ENCODE results near the gene USP20.
A peak's percentile ranks its signal among the peaks of the same experiment; 100 is the strongest.
"Not testable (repeated sequence)": the region's sequence is repeated elsewhere in the genome, so short reads cannot be mapped to it uniquely, and the experiment has no call there.

USP20 gene

DNA sequence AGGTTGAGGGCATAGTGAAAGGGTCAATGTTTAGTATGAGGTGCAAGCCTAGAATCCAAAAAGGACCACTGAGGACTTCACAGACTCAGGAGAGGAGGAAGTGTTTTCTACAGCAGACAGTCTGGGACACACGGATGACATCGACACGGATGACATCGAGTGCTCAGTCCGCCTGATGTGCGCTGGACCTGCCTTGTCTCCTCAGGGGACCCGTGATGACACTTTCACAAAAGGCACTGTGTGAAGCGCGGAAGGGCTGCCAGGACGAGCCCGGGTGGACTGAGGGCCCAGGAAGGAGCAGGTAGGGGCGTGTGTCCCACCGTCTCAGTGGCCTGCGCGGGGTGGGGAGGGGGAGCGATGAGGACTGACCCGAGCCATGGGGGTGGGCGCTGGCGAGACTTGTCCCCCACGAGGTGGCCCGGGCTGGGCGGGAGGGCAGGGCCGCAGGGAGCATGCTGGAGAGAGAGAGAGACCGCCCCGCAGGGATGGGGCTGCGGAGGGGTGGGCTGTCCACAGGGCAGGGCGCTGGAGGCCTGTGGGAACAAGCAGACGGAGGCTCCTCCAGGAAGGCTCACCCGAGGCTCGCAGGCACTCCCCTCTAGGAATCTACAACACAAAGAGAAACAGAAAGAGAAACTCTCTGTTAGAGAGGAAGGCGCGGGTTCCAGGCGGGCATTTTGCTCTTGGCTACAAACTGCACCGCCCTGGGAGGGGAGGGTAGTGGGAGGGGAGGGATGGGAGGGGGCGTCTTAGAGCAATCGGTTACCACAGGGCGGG lies 54.9 kb downstream of the USP20 start:
- DNase-seq (ENCODE audit: low read depth in 3 of 3), result peak in 2 of 3 donors; percentile 68 to 79

DNA sequence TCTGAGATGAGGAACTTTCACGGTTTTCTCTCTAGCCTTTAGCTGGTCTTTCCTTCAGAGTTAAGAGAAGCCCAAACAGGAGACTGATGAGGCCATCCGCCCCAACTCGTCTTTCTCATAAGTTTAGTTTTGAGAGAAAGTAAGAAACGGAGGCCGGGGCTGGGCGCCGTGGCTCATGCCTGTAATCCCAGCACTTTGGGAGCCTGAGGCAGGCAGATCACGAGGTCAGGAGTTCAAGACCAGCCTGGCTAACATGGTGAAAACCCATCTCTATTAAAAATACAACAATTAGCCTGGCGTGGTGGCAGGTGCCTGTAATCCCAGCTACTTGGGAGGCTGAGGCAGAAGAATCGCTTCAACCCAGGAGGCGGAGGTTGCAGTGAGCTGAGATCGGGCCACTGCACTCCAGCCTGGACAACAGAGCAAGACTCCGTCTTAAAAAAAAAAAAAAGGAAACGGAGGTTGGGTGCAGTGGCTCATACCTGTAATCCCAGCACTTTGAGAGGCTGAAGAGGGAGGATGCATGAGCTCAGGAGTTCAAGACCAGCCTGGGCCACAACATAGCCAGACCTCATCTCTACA lies 55.6 kb downstream of the USP20 start:
- not testable (repeated sequence) for DNase-seq (ENCODE audit: low read depth in 3 of 3)

DNA sequence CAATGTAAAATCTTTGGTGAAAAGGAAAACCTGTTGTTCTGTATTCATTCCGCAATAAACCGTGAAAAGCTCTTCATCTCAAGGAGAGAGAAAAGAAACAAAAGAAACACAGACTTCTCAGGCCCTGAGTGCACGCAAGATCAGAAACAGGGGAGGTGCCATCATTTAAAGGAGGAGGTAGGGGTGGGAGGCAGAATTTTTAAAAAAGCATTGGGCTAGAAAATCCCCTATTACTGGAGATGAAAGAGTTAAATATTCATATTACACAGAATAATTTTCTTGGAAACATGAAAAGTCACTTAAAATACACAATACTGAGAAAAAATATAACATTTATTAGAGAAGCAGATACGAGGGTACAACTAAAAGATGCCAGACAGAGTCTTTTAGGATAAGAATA lies 56.3 kb downstream of the USP20 start:
- no peak for DNase-seq (ENCODE audit: low read depth in 3 of 3)

DNA sequence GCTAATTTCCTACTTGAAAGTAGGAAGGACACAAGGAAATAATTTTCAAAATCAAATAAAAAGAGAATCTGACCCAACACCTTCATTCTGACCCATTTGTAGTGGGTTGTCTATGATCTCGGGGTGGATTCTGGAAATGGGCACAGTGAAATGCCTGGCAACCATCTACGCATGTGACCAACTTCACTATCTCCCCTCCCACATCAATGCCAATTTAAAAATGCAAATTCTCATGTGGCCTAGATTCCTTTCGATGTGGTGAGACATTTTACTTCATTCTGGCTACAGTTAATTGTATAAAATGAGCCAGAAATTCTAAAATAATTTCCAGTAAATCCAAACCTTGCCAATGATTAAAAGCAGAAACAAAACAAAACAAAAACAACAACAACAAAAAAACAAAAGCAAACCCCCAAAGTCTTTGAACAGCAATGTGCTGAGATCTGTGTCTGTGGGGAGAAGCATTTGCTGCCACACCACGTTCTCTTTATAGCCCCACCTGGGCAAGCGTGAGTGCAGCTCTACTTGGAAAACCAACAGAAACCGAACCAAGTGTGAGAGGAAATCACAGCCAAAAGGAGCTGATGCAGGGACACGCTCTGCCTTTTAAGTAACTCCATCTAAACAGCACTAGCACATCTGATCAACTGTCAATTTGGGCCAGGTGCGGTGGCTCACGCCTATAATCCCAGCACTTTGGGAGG lies 59.0 kb downstream of the USP20 start:
- no peak for DNase-seq (ENCODE audit: low read depth in 3 of 3)

DNA sequence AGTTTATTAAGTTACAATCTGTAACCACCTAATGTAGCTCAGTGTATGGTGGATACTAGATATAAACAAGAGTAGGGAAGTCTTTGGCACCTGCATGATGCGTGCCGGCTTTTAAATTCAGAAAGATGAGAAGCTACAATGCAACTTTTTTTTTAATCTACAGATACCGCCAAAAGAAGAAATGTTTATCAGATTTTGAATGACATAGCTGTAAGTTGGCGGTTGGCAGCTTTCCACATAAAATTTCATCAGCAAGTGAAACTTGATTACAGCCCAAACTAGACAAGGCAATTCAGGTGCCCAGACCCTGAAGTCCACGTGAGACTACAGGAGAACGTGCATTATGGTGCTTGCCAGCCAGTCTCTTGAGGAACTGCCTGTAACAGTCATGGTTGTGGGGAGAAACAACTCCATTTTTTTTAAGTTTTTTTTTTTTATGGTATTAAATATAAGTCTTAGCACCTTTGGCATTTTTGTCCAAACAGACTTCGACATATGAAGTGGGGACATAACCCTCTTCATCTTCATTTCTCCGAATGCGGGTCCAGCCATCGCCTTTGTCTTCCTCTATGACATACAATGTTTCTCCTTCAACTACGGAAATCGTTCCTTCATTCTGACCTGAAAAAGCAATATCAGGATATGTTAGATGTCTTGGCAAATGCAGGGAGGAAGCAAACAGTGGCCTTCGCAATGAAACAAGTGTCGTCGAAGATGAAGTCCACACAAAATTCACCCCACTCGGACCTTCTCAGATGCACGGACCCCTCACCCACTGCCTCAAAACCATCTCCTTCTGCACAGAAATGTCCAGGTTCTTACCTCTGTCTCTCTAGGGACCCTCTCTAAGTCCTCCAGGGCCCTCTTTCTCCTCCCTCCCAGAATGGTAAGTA lies 60.4 kb downstream of the USP20 start:
- DNase-seq (ENCODE audit: low read depth in 3 of 3), result no peak

DNA sequence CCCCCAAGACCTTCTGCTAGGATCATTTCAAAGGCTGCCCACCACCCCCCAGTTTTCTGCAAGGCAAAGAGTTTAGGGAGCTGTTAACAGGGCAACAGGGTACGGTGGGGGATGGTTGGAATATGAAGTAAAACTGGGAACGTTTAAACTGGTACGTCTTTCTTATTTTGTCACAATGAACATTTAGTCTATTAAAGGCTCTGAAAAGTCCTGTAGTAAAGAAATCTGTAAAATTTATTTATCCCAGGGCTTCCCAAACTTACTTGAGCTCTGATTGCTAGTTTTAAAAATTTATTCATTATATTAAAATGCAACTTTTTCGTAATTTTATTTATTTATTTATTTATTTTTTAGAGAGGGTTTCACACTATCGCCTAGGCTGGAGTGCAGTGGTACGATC lies 62.0 kb downstream of the USP20 start:
- no peak for DNase-seq (ENCODE audit: low read depth in 3 of 3)

DNA sequence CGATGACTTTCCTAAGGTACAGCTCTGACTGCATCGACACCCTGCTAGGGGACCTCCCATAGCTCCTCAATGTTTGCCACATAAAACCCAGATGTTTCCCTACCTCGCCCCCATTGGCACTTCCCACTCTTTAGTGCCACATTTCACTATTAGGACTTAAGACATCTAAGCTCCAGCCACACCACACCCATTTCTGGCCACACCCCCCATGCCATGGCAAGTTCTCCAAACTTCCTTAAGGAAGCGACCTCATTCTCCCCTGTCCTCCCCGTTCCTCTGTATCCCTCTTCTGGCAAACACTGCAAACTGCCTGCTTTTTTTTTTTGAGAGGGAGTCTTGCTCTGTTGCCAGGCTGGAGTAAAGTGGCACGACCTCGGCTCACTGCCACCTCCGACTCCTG lies 62.9 kb downstream of the USP20 start:
- no peak for DNase-seq (ENCODE audit: low read depth in 3 of 3)

DNA sequence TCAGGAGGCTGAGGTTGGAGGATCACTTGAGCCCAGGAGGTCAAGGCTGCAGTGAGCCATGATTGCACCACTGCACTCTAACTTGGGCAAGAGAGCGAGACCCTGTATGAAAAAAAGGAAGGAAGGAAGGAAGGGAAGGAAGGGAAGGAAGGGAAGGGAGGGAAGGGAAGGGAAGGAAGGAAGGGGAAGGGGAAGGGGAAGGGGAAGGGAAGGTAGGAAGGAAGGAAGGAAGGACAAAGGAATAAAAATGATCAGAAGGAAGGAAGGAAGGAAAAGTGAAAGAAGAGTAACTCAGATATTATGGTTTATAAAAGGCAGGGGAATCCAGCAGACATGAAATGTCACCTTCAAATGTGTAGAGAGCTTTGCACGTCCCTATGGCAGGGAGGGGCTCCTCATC lies 64.4 kb downstream of the USP20 start:
- no peak for DNase-seq (ENCODE audit: low read depth in 3 of 3)

DNA sequence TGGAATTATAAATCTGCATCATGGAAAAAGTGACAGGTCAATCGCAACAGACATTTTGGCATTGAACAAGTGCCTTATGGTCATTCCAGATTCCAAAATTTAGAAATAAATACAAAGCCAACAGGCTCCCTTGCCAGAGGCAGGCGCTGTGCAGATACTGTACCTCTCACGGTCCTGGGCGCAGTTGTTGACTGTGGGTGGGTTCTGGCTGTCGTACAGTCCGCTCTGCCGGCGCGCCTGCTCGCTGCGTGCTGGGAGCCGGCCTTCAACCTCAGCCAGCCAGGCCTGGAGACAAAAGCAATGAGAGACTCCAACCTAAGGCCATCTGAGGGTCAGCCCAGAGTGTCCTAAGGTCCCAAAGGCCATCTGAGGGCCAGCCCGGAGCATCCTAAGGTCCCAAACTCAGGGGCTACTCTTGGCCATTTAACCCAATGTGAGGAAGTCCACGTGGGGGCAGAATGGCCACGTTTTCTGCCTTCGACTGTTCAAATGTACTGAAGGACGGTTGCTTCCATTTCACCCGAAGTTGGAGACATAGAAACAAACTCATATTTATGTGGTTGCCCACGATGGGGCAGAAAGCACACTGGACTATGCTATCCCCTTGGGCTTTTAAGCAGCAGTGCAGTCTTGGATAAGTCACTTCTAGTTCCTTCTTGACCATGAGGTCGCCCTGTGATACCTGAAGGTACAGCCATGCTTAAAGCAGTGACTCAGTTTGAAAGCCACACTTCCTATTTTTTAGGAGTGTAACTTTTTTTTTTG lies 65.2 kb downstream of the USP20 start:
- no peak for DNase-seq (ENCODE audit: low read depth in 3 of 3)

DNA sequence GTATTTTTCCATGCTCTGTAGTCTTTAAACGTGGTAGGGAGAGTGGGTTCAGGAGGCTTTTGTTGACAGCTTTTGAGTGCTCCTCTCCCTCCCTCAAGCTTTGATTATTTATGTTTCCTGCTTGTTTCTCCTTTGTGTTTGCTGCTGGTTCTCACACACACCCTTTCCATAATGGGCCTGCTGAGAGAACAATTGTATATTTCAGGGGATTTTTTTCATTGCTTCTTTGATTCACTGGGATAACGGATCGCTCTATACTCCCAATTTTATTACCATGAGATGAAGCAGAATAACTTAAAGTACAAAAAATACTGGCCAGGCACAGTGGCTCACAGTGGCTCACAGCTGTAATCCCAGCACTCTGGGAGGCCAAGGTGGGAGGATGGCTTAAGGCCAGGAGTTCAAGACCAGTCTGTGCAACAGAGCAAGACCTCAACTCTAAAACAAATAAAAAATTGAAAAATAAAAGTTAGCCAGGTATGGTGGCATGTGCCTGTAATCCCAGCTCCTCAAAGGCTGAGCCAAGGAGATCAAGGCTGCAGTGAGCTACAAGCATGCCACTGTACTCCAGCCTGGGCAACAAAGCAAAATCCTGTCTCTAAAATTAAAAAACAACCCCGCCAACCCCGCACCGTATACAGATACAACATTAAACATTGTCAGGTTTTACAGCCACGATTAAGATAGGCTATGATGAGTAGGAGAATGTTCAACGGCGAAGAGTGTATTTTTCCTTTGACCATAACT lies 66.9 kb downstream of the USP20 start:
- DNase-seq (ENCODE audit: low read depth in 3 of 3), result no peak

DNA sequence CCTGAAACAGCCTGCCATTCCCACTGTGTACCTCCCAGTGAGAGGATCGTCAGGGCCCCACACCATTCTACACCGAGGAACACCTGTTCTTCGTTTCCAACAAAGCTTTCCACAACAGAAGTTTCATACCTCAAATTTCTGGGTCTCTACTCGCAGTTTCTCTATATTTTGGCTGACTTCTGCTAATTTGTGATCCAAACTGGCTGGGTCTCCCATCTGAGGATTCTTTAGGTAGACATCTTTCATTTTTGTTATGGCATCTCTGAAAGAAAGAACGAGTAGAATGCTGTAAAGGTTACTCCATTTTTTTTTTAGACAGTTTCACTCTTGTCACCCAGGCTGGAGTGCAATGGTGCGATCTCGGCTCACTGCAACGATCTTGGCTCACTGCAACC lies 67.5 kb downstream of the USP20 start:
- DNase-seq (ENCODE audit: low read depth in 3 of 3), result no peak

DNA sequence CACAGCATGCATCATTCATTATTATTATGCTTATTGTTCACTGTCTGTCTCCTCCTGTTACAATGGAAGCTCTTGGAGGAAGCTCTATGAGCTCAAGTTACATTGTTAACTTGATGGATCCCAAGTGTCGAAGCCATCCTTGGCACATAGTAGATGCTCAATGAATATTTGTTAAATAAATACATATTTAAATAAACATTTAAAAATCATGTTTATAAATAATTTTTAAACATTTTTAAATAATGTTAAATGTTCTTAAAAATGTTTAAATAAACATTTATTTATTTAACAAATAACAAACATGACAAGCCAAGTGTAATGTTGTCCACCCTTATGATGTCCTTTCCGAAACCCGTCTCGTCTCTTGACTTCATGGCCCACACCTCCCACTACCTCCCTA lies 69.5 kb downstream of the USP20 start:
- no peak for DNase-seq (ENCODE audit: low read depth in 3 of 3)

DNA sequence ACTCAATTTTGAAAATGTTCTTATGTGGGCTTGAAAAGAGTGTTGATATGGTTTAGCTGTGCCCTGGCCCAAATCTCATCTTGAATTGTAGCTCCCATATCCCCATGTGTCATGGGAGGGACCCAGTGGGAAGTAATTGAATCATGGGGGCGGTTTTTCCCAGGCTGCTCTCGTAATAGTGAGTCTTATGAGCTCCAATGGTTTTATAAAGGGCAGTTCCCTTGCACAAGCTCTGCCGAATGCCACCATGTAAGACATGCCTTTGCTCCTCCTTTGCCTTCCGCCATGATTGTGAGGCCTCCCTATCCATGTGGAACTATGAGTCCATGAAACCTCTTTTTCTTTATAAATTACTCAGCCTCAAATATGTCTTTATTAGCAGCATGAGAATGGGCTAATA lies 71.0 kb downstream of the USP20 start:
- DNase-seq (ENCODE audit: low read depth in 3 of 3), result no peak

DNA sequence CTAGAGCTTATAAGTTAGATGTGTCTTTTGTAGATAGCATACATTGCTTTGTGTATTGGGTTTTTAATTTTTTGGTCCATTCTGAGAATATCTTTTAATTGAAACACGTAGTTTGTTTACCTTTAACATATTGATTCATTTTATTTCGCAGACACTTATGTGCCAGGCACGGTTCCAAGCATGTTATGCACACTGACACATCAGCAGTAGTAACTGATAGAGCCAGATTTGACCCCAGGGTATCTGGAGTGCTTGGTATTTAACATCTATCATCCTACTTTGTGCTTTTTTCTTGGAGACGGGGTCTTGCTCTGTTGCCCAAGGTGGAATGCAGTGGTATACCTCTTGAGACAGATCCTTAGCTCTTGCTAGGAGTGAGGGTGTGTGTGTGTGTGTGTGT lies 71.9 kb downstream of the USP20 start:
- DNase-seq (ENCODE audit: low read depth in 3 of 3), result no peak

DNA sequence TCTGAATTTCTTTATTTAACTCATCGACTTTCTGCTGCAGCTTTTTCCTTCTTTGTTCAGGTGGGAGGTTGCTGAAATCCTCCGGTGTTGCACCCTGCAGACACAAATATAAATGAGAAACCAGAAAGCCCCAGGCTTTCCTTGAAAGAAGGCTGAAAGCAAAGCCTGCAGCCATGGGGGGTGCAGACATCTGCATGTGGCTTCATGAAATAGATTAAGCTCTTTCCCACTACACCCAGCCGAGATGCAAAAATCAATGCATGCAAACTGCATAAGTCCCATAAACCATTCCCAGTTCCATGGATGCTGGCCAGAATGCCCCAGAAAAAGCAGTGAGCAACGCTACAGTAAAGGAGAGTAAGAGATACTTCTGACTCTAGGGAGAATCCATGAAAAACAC lies 73.6 kb downstream of the USP20 start:
- DNase-seq (ENCODE audit: low read depth in 3 of 3), result no peak

DNA sequence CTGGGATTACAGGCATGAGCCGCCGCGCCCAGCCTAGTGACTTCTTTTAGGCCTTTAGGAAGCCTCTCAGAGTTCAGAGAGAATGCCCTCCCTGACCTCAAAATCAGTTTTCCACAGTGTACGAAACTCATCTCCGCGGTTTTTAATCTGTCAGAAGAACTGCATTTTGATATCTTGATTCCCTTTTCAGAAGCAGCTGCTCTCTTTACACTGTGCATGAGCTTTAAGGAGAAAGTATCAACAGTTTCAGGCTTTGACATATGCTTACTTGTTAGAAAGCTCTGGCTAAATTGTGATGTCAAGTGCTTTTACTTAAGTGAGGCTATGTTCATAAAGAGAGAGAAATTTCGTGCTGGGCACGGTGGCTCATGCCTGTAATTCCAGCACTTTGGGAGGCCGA lies 74.6 kb downstream of the USP20 start:
- DNase-seq (ENCODE audit: low read depth in 3 of 3), result no peak

DNA sequence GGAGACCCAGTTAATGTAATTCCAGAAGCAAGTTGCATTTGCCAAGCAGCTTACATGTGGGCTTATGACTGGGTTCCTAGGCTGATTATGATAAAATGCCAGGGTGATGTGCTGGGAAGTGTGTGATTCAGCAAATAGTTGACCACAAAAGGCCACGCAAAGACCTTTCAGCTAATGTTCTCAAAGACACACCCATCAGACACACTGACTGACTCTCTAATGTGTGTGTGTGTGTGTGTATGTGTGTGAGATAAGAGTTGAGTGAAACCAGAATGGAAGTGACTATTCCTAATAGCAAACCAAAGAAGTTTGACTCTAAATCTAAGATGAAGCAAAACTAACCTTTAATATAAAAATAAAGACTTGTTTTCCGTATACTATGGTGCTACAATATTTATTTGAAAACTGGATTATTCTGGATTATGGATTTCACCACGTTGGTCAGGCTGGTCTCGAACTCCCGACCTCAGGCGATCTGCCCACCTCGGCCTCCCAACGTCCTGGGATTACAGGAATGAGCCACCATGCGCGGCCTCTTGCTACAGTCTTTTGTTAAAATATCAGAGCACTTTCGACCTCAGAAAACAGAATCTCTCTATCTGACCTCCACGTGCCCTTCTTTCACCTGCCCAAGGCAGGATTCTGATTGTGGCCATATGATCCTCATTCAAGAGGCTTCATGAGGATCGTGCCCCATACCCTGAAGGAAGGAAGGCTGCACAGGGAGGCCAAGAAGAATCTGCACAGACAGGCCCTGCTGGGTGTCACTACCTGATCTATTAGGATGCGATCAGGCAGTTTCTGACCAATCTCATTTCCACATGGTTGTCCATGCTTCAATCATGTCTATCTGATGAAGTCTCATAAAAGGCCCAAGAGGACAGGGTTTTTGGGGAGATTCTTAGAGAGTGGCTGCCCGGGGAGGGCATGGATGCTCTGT lies 75.6 kb downstream of the USP20 start:
- DNase-seq (ENCODE audit: low read depth in 3 of 3), result no peak

DNA sequence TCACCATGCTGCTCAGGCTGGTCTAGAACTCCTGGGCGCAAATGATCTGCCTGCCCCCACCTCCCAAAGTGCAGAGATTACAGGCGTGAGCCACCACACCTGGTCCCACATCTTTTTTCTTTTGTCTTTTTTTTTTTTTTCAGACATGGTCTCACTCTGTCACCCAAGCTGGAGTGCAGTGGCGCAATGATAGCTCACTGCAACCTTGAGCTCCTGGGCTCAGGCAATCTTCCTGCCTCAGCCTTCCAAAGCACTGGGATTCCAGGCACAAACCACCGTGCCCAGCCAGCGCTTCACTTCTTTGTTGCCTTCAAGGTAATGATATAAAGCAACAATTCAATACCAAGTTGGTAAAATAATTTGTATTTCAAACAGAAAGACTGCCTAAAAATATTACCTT lies 78.8 kb downstream of the USP20 start:
- DNase-seq (ENCODE audit: low read depth in 3 of 3), result no peak

DNA sequence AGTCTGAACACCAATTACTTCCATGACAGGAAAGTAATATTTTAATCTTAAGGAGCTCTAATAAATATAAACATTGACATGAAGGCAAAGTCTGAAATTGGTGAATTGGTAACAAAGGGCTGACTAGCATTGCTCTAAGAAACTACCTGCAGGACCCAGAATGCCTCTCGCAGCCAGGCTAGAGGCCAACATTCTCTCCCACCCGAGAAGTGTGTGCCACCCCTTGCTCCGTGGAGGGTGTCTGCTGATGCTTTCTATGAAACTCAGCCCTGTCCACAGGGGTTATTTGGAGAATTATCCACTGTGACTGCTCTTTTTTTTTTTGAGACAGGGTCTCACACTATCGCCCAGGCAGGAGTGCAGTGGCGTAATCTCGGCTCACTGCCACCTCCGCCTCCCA lies 81.4 kb downstream of the USP20 start:
- no peak for DNase-seq (ENCODE audit: low read depth in 3 of 3)

Data from stimulated activated CD4-positive, alpha-beta T cell treated with anti-CD3 and anti-CD28 coated beads, TNF-alpha, amount 100 ng/mL, for 48 hours (primary cell).